ENCODE measurements around the gene ACAD8. TPM values are rescaled to one million over a fixed set of nuclear protein-coding genes. Genes with fewer than 3 reads are reported as not detected.

The ACAD8 gene
- 7.5 to 9.4 TPM (median 9.2 TPM) in 5 replicates for total RNA-seq (2022; extraction: Qiagen RNA extraction; ENCODE audit: low read depth)

DNA sequence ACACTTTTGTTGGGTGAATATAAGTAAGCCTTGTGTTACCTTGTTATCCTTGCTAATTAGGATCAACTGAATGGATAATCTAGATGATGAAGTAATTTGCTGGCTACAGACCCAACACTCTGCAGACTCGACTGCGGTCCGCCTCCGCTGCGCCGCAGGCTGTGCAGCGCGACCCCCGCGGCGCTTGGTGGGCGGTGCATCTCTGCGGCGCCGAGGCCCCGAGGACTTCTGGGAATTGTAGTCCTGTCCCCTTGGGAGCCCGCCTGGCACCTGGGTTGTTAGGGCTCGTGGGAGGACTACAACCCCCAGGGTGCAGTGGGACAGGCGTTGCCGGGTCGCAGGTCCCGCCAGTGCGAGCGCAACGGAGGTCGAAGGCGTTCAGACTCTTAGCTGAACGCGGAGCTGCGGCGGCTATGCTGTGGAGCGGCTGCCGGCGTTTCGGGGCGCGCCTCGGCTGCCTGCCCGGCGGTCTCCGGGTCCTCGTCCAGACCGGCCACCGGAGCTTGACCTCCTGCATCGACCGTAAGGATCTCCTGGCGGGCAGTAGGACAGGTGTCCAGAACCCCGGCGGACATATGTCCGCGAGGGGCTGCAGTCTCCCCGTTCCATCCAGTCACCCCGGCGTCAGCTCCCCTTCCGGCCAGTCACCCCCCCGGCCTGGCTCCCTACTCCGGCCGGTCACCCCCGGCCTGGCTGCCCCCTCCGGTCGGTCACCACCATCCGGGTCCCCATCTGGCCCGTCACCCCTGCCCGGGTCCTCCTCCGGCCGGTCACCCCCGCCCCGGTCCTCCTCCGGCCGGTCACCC, at the start of gene ACAD8, which contains the start of gene THYN1:
Gene ACAD8, plus strand, starts transcription at position 381 of the 806 bp plus-strand sequence. Its CDS starts 33 bp downstream, at position 414.
Gene THYN1, minus strand, starts transcription at position 165 of the 806 bp plus-strand sequence. CDS start 470 bp downstream, outside the sequence.

GRCh38 chr11:134223836-134224709, 29.3 kb upstream of the ACAD8 start, which contains the start of the genes NCAPD3 and VPS26B:
TSS of gene NCAPD3 (minus strand) at chr11:134223967. CDS start at chr11:134223926, 41 bp downstream.
TSS of gene VPS26B (plus strand) at chr11:134224671. CDS start at chr11:134225123, 452 bp downstream.

GRCh38 chr11:134275534-134276395, 22.4 kb downstream of the ACAD8 start, which contains the start of gene GLB1L3:
TSS of gene GLB1L3 (plus strand) at chr11:134276379. CDS start at chr11:134276741, 362 bp downstream.

Other genes with a start within 250 kb of the ACAD8 start
- 3.5 to 4.7 TPM (median 4.0 TPM) in 5 replicates for gene JAM3, start 184.5 kb upstream of the ACAD8 start, total RNA-seq (2022; extraction: Qiagen RNA extraction; ENCODE audit: low read depth)
- gene NCAPD3, start 29.6 kb upstream of the ACAD8 start, total RNA-seq (2022; extraction: Qiagen RNA extraction; ENCODE audit: low read depth): 20.4 to 25.5 TPM (median 22.9 TPM) in 5 replicates
- gene VPS26B, start 28.9 kb upstream of the ACAD8 start, total RNA-seq (2022; extraction: Qiagen RNA extraction; ENCODE audit: low read depth): 17.8 to 22.2 TPM (median 20.3 TPM) in 5 replicates
- gene THYN1, start 216 bp upstream of the ACAD8 start, total RNA-seq (2022; extraction: Qiagen RNA extraction; ENCODE audit: low read depth): 16.5 to 17.8 TPM (median 17.2 TPM) in 5 replicates
- 0.05 TPM in 1 of 5 replicates, not detected in the others for gene GLB1L3, start 22.8 kb downstream of the ACAD8 start, total RNA-seq (2022; extraction: Qiagen RNA extraction; ENCODE audit: low read depth)
- gene GLB1L2, start 78.4 kb downstream of the ACAD8 start, total RNA-seq (2022; extraction: Qiagen RNA extraction; ENCODE audit: low read depth): 1.4 to 2.3 TPM (median 2.0 TPM) in 5 replicates
- gene B3GAT1, start 158.7 kb downstream of the ACAD8 start, total RNA-seq (2022; extraction: Qiagen RNA extraction; ENCODE audit: low read depth): 0.03 TPM in 1 of 5 replicates, not detected in the others